Measurements from ENCODE around the gene OGDHL. TPM values are rescaled to one million over a fixed set of nuclear protein-coding genes. Genes with fewer than 3 reads are reported as not detected.

OGDHL gene
- total RNA-seq, 1 donor from 2014 or later: 2.5 TPM

GRCh38 chr10:49747303-49747646 lies 14.8 kb downstream of the OGDHL start:
- no peak for TF ChIP-seq CTCF (IDR thresholded peaks at IDR 0.05; ENCODE audit: partially characterized antibody, unreplicated experiment)
- Mint-ChIP-seq H3K4me3 (ENCODE audit: unreplicated experiment) (no peak overlapping the region), H3K27me3 (ENCODE audit: unreplicated experiment) (peaks cover 12% of the 10 kb centered on the region), H3K27ac (ENCODE audit: unreplicated experiment) (no peak overlapping the region), H3K4me1 (ENCODE audit: low read depth, unreplicated experiment) (peaks cover 5% of the 10 kb centered on the region), H3K36me3 (ENCODE audit: unreplicated experiment) (no peaks in the 10 kb centered on the region), H3K9me3 (ENCODE audit: unreplicated experiment) (peaks cover 5% of the 10 kb centered on the region)
- no peak for DNase-seq

GRCh38 chr10:49746626-49747302 lies 15.4 kb downstream of the OGDHL start:
- Mint-ChIP-seq H3K36me3 (ENCODE audit: unreplicated experiment) (peaks cover 2% of the 10 kb centered on the region), H3K27me3 (ENCODE audit: unreplicated experiment) (peaks cover 14% of the 10 kb centered on the region), H3K4me1 (ENCODE audit: low read depth, unreplicated experiment) (peaks cover 5% of the 10 kb centered on the region), H3K9me3 (ENCODE audit: unreplicated experiment) (peaks cover 6% of the 10 kb centered on the region), H3K4me3 (ENCODE audit: unreplicated experiment) (no peak overlapping the region), H3K27ac (ENCODE audit: unreplicated experiment) (no peak overlapping the region)
- no peak for DNase-seq
- no peak for TF ChIP-seq CTCF (IDR thresholded peaks at IDR 0.05; ENCODE audit: partially characterized antibody, unreplicated experiment)

- DNase-seq: no peak
- Mint-ChIP-seq H3K27ac (ENCODE audit: unreplicated experiment) (no peak overlapping the region), H3K4me1 (ENCODE audit: low read depth, unreplicated experiment) (peaks cover 5% of the 10 kb centered on the region), H3K36me3 (ENCODE audit: unreplicated experiment) (peaks cover 7% of the 10 kb centered on the region), H3K27me3 (ENCODE audit: unreplicated experiment) (peaks cover 9% of the 10 kb centered on the region), H3K4me3 (ENCODE audit: unreplicated experiment) (no peak overlapping the region), H3K9me3 (ENCODE audit: unreplicated experiment) (peaks cover 9% of the 10 kb centered on the region)
- no peak for TF ChIP-seq CTCF (IDR thresholded peaks at IDR 0.05; ENCODE audit: partially characterized antibody, unreplicated experiment)
Measured at GRCh38 chr10:49745756-49746155, 16.4 kb downstream of the OGDHL start.

GRCh38 chr10:49744924-49745605 lies 17.1 kb downstream of the OGDHL start:
- no peak for TF ChIP-seq CTCF (IDR thresholded peaks at IDR 0.05; ENCODE audit: partially characterized antibody, unreplicated experiment)
- Mint-ChIP-seq H3K4me3 (ENCODE audit: unreplicated experiment) (no peak overlapping the region), H3K36me3 (ENCODE audit: unreplicated experiment) (peaks cover 7% of the 10 kb centered on the region), H3K27me3 (ENCODE audit: unreplicated experiment) (peaks cover 8% of the 10 kb centered on the region), H3K9me3 (ENCODE audit: unreplicated experiment) (peaks cover 9% of the 10 kb centered on the region), H3K4me1 (ENCODE audit: low read depth, unreplicated experiment) (peaks cover 6% of the 10 kb centered on the region), H3K27ac (ENCODE audit: unreplicated experiment) (no peak overlapping the region)
- DNase-seq: no peak

- Mint-ChIP-seq H3K27me3 (ENCODE audit: unreplicated experiment) (peaks cover 8% of the 10 kb centered on the region), H3K4me1 (ENCODE audit: low read depth, unreplicated experiment) (peaks cover 10% of the 10 kb centered on the region), H3K9me3 (ENCODE audit: unreplicated experiment) (peaks cover 10% of the 10 kb centered on the region), H3K36me3 (ENCODE audit: unreplicated experiment) (peaks cover 7% of the 10 kb centered on the region), H3K4me3 (ENCODE audit: unreplicated experiment) (no peak overlapping the region), H3K27ac (ENCODE audit: unreplicated experiment) (no peak overlapping the region)
- TF ChIP-seq CTCF (IDR thresholded peaks at IDR 0.05; ENCODE audit: partially characterized antibody, unreplicated experiment): no peak
- no peak for DNase-seq
Measured at GRCh38 chr10:49744091-49744685, 17.9 kb downstream of the OGDHL start.

Measured in glutamatergic neuron (in vitro differentiated cells).